Measurements from ENCODE around the gene MAPK6.

DNA sequence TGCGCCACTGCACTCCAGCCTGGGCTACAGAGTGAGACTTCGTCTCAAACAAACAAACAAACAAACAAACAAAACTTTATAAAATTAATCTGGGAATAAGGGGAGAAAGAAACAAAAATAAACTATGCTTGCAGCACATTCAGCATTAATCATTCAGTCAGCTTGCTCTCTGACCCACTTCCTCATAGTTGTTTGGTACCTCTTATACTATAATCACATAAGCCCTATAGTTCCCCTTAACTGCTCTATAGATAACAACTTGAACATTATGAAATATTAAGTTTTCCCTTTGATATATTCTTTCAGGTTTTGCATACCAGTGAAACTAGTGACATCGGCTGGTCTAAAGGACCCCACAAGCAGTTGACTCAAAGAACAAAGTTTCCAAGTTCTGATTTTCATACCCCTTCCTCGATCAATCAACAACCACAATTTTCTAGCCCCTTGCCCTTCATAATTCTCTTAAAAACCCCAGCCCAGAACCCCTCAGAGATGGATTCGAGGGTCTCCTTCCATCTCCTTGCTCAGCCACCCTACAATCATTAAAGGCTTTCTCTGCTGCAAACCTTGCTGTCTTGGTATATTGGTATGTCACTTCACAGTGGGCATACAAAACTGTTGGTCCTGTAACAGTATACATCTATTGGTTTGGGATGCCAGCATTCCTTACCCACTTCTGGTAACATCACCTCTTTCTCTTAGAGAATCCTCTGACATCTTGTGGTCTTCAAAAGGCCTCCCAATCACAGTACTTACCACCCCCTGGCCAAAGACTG is 67.2 kb downstream of the MAPK6 start:
- TF ChIP-seq POLR2AphosphoS5 (IDR thresholded peaks at IDR 0.05) (no peak), POLR2A (IDR thresholded peaks at IDR 0.05) (no peak), CTCF (IDR thresholded peaks at IDR 0.05) (no peak)
